ENCODE measurements around the gene STAT4. TPM values are rescaled to one million over a fixed set of nuclear protein-coding genes. Genes with fewer than 3 reads are reported as not detected.

STAT4 gene
- total RNA-seq, 4 donors from 2014 or later: 1.0 to 6.6 (median 4.4) TPM

GRCh38 chr2:191015239-191015638, 135.6 kb downstream of the STAT4 start:
- Histone ChIP-seq H3K4me1 (peaks cover 17 to 28% of the 10 kb centered on the region in 2 donors), H3K27ac (peak overlapping the region in 1 of 3 donors; percentile 97), H3K27me3 (no peaks in the 10 kb centered on the region), H3K36me3 (no peaks in the 10 kb centered on the region), H3K4me3 (replicated peaks in 1 of 3) (no peak overlapping the region), H3K9me3 (no peaks in the 10 kb centered on the region)
- no peak for DNase-seq
- TF ChIP-seq POLR2A (IDR thresholded peaks at IDR 0.05): no peak
- TF ChIP-seq, protein P1, sequence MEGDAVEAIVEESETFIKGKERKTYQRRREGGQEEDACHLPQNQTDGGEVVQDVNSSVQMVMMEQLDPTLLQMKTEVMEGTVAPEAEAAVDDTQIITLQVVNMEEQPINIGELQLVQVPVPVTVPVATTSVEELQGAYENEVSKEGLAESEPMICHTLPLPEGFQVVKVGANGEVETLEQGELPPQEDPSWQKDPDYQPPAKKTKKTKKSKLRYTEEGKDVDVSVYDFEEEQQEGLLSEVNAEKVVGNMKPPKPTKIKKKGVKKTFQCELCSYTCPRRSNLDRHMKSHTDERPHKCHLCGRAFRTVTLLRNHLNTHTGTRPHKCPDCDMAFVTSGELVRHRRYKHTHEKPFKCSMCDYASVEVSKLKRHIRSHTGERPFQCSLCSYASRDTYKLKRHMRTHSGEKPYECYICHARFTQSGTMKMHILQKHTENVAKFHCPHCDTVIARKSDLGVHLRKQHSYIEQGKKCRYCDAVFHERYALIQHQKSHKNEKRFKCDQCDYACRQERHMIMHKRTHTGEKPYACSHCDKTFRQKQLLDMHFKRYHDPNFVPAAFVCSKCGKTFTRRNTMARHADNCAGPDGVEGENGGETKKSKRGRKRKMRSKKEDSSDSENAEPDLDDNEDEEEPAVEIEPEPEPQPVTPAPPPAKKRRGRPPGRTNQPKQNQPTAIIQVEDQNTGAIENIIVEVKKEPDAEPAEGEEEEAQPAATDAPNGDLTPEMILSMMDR (IDR thresholded peaks at IDR 0.05): no peak
- 85 to 95% methylated on average over 2 of the region's 2 CpGs for WGBS, 2 donors
- intact Hi-C loops (cut with DNase I): no loop called here

DNA sequence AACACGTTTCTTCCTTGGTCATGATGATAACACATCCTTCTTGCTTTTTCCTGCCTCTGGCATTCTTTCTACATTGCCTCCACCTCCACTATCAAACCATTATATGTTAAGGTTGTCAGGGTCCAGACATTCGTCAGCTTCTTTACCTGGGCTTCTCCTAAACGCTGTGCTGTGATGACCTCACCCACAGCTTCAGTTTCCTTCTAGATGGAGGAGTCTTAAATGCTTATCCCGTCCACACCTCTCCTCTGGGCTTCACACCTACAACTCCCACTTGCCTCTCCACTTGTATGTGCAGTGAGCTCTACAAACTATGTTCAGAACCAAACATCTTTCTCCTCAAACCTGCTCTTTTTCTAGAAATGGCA, 136.2 kb downstream of the STAT4 start:
- intact Hi-C loops (cut with DNase I): loop anchor here (5.0 kb wide), 1 partner anchor 132 kb away; the partner anchor contains the start of gene GLS
- Histone ChIP-seq H3K36me3 (no peaks in the 10 kb centered on the region), H3K4me3 (replicated peaks in 1 of 3) (peak overlapping the region in 2 of 3 donors; percentile 70 to 80), H3K4me1 (peaks cover 17 to 31% of the 10 kb centered on the region in 2 donors), H3K27ac (peak overlapping the region; percentile 88 to 97 (median 93)), H3K9me3 (no peaks in the 10 kb centered on the region), H3K27me3 (no peaks in the 10 kb centered on the region)
- TF ChIP-seq, protein P1 (IDR thresholded peaks at IDR 0.05): no peak
- no peak for TF ChIP-seq POLR2A (IDR thresholded peaks at IDR 0.05)
- DNase-seq: peak; percentile 12 to 20
- 29 to 38% methylated on average over 4 of the region's 4 CpGs for WGBS, 2 donors

GRCh38 chr2:191013932-191014652, 136.7 kb downstream of the STAT4 start, which contains the start of gene STAT1:
TSS of gene STAT1 (minus strand) at chr2:191014171. CDS start at chr2:191010003, 4,168 bp downstream.
- TF ChIP-seq, protein P1 (IDR thresholded peaks at IDR 0.05): peak in 1 of 6 experiments; percentile 33
- peak in 1 of 2 donors; percentile 91 for TF ChIP-seq POLR2A (IDR thresholded peaks at IDR 0.05)
- peak; percentile 93 for DNase-seq
- 1% methylated on average over 22 to 42 of the region's 68 CpGs for WGBS, 2 donors
- Histone ChIP-seq H3K36me3 (peaks cover 0 to under 1% of the 10 kb centered on the region in 2 donors), H3K4me1 (peaks cover 17 to 31% of the 10 kb centered on the region in 2 donors), H3K9me3 (no peaks in the 10 kb centered on the region), H3K27me3 (no peaks in the 10 kb centered on the region), H3K4me3 (replicated peaks in 1 of 3) (peak within 1 kb of the TSS; percentile 70 to 93 (median 80)), H3K27ac (peak within 1 kb of the TSS; percentile 88 to 97 (median 93))
- intact Hi-C loops (cut with DNase I): loop anchor here (5.0 kb wide), 1 partner anchor 132 kb away; the partner anchor contains the start of gene GLS

GRCh38 chr2:191013682-191013931, 137.2 kb downstream of the STAT4 start:
- Histone ChIP-seq H3K4me1 (peaks cover 17 to 31% of the 10 kb centered on the region in 2 donors), H3K36me3 (peaks cover 4% of the 10 kb centered on the region in 2 donors), H3K9me3 (no peaks in the 10 kb centered on the region), H3K27ac (peak overlapping the region; percentile 88 to 97 (median 93)), H3K4me3 (replicated peaks in 1 of 3) (peak overlapping the region; percentile 70 to 93 (median 80)), H3K27me3 (no peaks in the 10 kb centered on the region)
- TF ChIP-seq, protein P1 (IDR thresholded peaks at IDR 0.05): peak in 1 of 6 experiments; percentile 4
- no peak for TF ChIP-seq POLR2A (IDR thresholded peaks at IDR 0.05)
- no peak for DNase-seq
- intact Hi-C loops (cut with DNase I): loop anchor here (5.0 kb wide), 1 partner anchor 131 kb away; the partner anchor contains the start of gene GLS
- WGBS, 2 donors: 0% methylated on average over 14 of the region's 14 CpGs

Data from thyroid gland (tissue), 4 donors.